ENCODE measurements around the gene LRRC31. TPM values are rescaled to one million over a fixed set of nuclear protein-coding genes. Genes with fewer than 3 reads are reported as not detected.

Gene LRRC31
- polyA plus RNA-seq, 2 donors, result not detected

DNA sequence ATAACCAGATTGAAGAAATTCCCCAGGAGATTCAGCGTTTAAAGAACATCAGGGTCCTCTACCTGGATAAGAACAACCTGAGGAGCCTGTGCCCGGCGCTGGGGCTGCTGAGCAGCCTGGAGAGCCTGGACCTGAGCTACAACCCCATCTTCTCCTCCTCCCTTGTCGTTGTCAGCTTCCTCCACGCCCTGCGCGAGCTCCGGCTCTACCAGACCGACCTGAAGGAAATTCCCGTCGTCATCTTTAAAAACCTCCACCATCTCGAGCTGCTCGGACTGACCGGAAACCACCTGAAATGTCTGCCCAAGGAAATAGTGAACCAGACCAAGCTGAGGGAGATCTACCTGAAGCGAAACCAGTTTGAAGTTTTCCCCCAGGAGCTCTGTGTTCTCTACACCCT, 47.6 kb downstream of the LRRC31 start:
- H3K27me3 ChIP-seq (ENCODE audit: control insufficient read depth in 1 of 2, insufficient read depth in 2 of 2, low read length in 2 of 2), result peaks cover 0 to 2% of the 10 kb centered on the region in 2 donors
- no peaks in the 10 kb centered on the region for H3K9me3 ChIP-seq (ENCODE audit: control insufficient read depth in 2 of 2, insufficient read depth in 1 of 2, low read depth in 1 of 2, low read length in 1 of 2)
- no peaks in the 10 kb centered on the region for H3K36me3 ChIP-seq (ENCODE audit: control insufficient read depth in 2 of 2, insufficient read depth in 2 of 2, low read length in 1 of 2)
- 93 to 94% methylated on average over 15 of the region's 15 CpGs for WGBS, 2 donors
- H3K27ac ChIP-seq (ENCODE audit: low read depth in 2 of 2, low read length in 1 of 2), result no peak overlapping the region
- H3K4me3 ChIP-seq (ENCODE audit: low read depth in 1 of 2, low read length in 2 of 2), result no peak overlapping the region
- no peaks in the 10 kb centered on the region for H3K4me1 ChIP-seq (ENCODE audit: control insufficient read depth in 2 of 2, insufficient read depth in 2 of 2, low read length in 1 of 2)

DNA sequence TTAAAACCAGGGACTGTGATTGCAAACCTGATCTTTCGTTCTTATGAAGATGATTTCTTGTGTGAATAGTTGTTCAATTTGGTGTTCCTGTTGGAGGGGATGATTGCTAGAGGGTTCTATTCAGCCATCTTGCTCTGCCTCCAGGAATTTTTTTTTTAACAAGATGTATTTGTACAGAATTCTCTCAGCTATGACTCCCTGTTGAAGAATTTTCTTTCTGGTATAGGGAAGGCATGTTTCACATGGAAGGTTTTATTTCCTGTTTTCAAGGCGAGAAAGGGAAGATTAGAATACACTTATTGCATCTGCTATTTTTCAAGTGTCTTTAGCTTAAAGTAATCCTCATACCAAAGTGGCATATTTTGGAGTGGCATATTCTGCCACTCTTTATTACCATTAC, 51.4 kb downstream of the LRRC31 start:
- Histone ChIP-seq H3K36me3 (ENCODE audit: control insufficient read depth in 2 of 2, insufficient read depth in 2 of 2, low read length in 1 of 2) (no peaks in the 10 kb centered on the region), H3K4me1 (ENCODE audit: control insufficient read depth in 2 of 2, insufficient read depth in 2 of 2, low read length in 1 of 2) (peaks cover 0 to 5% of the 10 kb centered on the region in 2 donors), H3K27ac (ENCODE audit: low read depth in 2 of 2, low read length in 1 of 2) (no peak overlapping the region), H3K4me3 (ENCODE audit: low read depth in 1 of 2, low read length in 2 of 2) (no peak overlapping the region), H3K9me3 (ENCODE audit: control insufficient read depth in 2 of 2, insufficient read depth in 1 of 2, low read depth in 1 of 2, low read length in 1 of 2) (no peaks in the 10 kb centered on the region), H3K27me3 (ENCODE audit: control insufficient read depth in 1 of 2, insufficient read depth in 2 of 2, low read length in 2 of 2) (peaks cover 0 to 2% of the 10 kb centered on the region in 2 donors)
- 84% methylated on average over 2 of the region's 2 CpGs for WGBS, 2 donors

DNA sequence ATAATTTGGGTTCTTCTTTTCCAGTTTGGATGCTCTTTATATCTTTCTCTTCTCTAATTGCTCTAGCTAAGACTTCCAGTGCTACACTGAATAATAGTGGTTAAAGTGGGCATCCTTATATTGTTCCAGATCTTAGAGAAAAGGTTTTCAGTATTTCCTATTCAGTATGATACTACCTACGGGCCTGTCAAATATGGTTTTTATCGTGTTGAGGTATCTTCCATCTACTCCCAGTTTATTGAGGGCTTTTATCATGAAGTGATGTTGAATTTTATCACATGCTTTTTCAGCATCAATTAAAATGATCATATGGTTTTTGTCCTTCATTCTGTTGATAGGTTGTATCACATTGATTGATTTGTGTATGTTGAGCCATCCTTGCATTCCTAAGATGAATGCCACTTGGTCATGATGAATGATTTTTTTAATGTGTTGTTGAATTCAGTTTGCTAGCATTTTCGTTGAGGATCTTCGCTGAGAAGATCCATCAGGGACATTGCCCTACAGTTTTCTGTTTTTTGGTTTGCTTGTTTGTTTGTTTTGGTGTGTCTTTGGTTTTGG, 54.1 kb downstream of the LRRC31 start:
- H3K9me3 ChIP-seq (ENCODE audit: control insufficient read depth in 2 of 2, insufficient read depth in 1 of 2, low read depth in 1 of 2, low read length in 1 of 2), result no peaks in the 10 kb centered on the region
- peaks cover 0 to 2% of the 10 kb centered on the region in 2 donors for H3K27me3 ChIP-seq (ENCODE audit: control insufficient read depth in 1 of 2, insufficient read depth in 2 of 2, low read length in 2 of 2)
- 91 to 93% methylated on average over 4 of the region's 4 CpGs for WGBS, 2 donors
- no peaks in the 10 kb centered on the region for H3K36me3 ChIP-seq (ENCODE audit: control insufficient read depth in 2 of 2, insufficient read depth in 2 of 2, low read length in 1 of 2)
- peaks cover 0 to 5% of the 10 kb centered on the region in 2 donors for H3K4me1 ChIP-seq (ENCODE audit: control insufficient read depth in 2 of 2, insufficient read depth in 2 of 2, low read length in 1 of 2)
- no peak overlapping the region for H3K4me3 ChIP-seq (ENCODE audit: low read depth in 1 of 2, low read length in 2 of 2)
- no peak overlapping the region for H3K27ac ChIP-seq (ENCODE audit: low read depth in 2 of 2, low read length in 1 of 2)

DNA sequence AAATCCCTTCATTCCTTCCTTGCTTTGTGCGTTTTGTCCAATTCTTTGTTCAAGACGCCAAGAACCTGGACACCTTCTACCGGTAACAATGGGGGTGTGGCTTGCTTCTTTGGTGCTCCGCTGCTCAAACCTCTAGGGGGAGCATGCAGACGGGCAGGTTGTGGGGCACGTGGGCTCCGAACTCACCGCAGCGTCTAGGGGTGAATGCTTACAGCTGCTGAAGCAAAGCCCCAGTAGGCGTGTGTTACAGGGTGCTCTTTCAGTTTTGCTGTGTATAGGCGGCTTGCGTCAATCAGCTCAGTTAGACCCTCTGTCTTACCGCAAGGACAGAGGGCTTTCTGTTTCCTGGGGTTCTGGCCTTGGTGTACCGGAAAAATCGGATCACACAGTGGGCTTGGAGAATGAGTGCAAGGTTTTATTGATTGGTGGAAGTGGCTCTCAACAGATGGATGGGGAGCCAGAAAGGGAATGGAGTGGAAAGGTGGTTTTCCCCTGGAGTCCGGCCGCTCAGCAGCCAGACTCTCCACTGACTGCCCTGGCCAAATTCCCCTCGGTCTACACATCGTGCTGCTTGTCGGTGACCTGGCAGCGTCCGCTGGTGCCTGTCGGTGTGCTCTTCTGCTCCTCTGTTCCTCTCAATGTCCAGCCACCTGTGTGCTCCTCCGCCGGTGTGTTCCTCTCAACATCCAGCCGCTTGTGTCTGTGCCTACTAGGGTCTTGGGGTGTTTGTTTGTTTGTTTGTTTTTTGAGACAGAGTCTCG, 55.8 kb downstream of the LRRC31 start:
- peaks cover 0 to 5% of the 10 kb centered on the region in 2 donors for H3K4me1 ChIP-seq (ENCODE audit: control insufficient read depth in 2 of 2, insufficient read depth in 2 of 2, low read length in 1 of 2)
- peaks cover 0 to 2% of the 10 kb centered on the region in 2 donors for H3K27me3 ChIP-seq (ENCODE audit: control insufficient read depth in 1 of 2, insufficient read depth in 2 of 2, low read length in 2 of 2)
- H3K27ac ChIP-seq (ENCODE audit: low read depth in 2 of 2, low read length in 1 of 2), result peak overlapping the region in 1 of 2 donors; percentile 18
- WGBS, 2 donors, result 61 to 64% methylated on average over 27 of the region's 27 CpGs
- H3K9me3 ChIP-seq (ENCODE audit: control insufficient read depth in 2 of 2, insufficient read depth in 1 of 2, low read depth in 1 of 2, low read length in 1 of 2), result no peaks in the 10 kb centered on the region
- no peaks in the 10 kb centered on the region for H3K36me3 ChIP-seq (ENCODE audit: control insufficient read depth in 2 of 2, insufficient read depth in 2 of 2, low read length in 1 of 2)
- peak overlapping the region; percentile 3 to 24 for H3K4me3 ChIP-seq (ENCODE audit: low read depth in 1 of 2, low read length in 2 of 2)

DNA sequence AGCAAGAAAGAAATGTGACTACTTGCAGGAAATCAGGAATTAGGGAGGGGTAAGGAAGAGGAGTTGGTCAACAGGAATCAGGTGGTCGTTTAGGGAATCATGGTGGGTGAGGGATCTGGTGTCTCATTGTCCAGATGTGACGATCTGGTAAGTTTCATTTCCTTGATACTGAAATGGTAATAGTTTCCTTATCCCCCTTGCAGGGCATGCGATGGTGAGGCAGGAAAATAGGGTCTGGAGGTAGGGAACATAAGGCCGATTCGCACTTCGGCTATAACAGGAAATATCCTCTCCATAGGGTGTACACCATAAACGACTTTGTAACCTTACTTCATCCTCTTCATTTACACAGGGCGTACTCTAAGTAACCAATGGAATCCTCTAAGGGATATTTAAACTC, 56.5 kb downstream of the LRRC31 start:
- 47 to 60% methylated on average over 8 of the region's 8 CpGs for WGBS, 2 donors
- H3K27ac ChIP-seq (ENCODE audit: low read depth in 2 of 2, low read length in 1 of 2), result no peak overlapping the region

DNA sequence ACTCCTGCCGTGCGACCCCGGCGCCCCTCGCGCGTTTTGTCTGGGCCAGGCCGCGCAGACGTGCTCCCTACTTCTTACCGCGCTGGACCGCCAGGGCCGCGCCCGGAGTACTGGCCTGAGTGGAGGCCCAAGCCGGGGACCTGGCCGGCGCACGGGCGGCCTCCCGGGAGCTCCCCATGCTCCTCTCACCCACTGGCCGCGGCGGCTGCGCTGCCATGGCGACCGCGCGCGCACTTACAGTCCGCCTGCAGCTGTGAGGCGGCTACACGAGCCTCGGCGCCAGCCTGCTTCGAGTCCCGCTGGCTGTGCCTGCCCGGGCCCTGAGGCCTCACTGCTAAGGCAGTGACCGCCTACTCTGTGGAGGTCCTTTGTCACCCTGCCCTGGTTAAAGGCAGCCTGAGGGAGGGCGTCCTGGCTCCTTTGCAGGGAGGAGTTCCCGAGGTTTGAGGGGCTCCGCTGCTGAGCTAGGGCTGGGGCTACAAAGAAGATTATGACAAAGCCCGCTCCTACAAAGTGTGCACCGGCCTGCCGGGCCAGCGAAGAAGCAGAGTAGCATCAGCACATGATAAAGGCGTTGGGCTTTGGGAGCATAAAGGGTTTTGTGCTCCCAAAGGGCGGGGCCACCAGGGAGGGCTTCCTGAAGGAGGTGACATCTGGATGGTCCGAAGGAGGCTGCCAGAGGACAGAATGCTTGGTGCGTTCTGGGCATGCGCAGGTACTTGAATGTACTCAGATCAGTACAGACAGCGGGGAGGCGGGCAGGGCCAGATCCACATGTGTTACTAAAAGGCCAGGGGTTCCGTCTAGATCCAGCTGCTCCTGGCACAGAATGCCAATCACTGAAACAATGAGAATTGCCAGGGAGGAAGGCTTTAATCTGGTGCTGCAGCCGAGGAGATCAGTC, 57.2 kb downstream of the LRRC31 start, which contains the start of the genes LRRC34 and LRRIQ4:
Gene LRRC34 (minus strand): TSS at position 573 of the 904 bp plus-strand sequence. CDS start 356 bp downstream, at position 217.
Gene LRRIQ4 (plus strand): TSS at position 539 of the 904 bp plus-strand sequence. CDS start 9,052 bp downstream, outside the sequence.
- H3K27me3 ChIP-seq (ENCODE audit: control insufficient read depth in 1 of 2, insufficient read depth in 2 of 2, low read length in 2 of 2), result no peaks in the 10 kb centered on the region
- no peaks in the 10 kb centered on the region for H3K9me3 ChIP-seq (ENCODE audit: control insufficient read depth in 2 of 2, insufficient read depth in 1 of 2, low read depth in 1 of 2, low read length in 1 of 2)
- H3K4me3 ChIP-seq (ENCODE audit: low read depth in 1 of 2, low read length in 2 of 2), result peak within 1 kb of the TSS; percentile 51 to 58
- H3K36me3 ChIP-seq (ENCODE audit: control insufficient read depth in 2 of 2, insufficient read depth in 2 of 2, low read length in 1 of 2), result no peaks in the 10 kb centered on the region
- H3K4me1 ChIP-seq (ENCODE audit: control insufficient read depth in 2 of 2, insufficient read depth in 2 of 2, low read length in 1 of 2), result peaks cover 0 to 5% of the 10 kb centered on the region in 2 donors
- 5 to 8% methylated on average over 48 to 56 of the region's 56 CpGs for WGBS, 2 donors
- H3K27ac ChIP-seq (ENCODE audit: low read depth in 2 of 2, low read length in 1 of 2), result peak within 1 kb of the TSS; percentile 22 to 42

More for the DNA sequence above, 56.5 kb downstream of the LRRC31 start:
- Histone ChIP-seq H3K36me3 (ENCODE audit: control insufficient read depth in 2 of 2, insufficient read depth in 2 of 2, low read length in 1 of 2) (no peaks in the 10 kb centered on the region), H3K27me3 (ENCODE audit: control insufficient read depth in 1 of 2, insufficient read depth in 2 of 2, low read length in 2 of 2) (peaks cover 0 to 2% of the 10 kb centered on the region in 2 donors), H3K4me1 (ENCODE audit: control insufficient read depth in 2 of 2, insufficient read depth in 2 of 2, low read length in 1 of 2) (peaks cover 0 to 5% of the 10 kb centered on the region in 2 donors), H3K9me3 (ENCODE audit: control insufficient read depth in 2 of 2, insufficient read depth in 1 of 2, low read depth in 1 of 2, low read length in 1 of 2) (no peaks in the 10 kb centered on the region), H3K4me3 (ENCODE audit: low read depth in 1 of 2, low read length in 2 of 2) (peak overlapping the region in 1 of 2 donors; percentile 24)

DNA sequence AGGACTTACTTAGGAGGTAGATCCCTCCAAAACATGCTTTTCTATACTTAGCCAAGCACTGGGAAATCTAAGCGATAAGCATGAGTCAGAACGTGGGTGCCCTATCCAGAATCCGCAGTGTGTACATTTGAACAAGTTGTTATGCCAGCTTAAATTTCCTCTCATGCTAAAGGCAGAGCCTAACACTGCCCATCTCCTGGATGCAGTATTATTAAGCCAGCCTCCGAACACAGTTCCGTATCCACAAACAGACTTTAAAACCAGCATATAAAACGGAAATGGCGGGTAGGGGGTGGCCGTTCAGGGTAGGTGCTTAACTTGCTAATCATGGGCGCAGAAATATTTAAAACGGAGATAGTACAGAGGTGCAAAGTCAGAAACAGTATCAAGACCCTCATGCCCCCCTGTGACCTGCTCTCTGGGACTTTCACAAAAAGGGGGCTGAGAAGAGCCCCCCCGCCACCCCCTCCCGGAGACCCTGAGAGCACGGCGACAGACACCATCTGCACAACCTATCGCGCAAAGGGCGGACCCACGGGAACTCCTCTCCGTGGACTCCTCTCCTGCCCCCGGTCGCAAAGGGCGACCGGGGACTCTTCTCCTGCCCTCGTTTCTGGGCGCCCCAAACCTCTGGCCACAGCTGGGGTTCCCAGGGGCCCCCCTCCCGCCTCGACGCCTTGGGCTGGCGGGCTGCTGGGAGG, 58.0 kb downstream of the LRRC31 start:
- Histone ChIP-seq H3K9me3 (ENCODE audit: control insufficient read depth in 2 of 2, insufficient read depth in 1 of 2, low read depth in 1 of 2, low read length in 1 of 2) (no peaks in the 10 kb centered on the region), H3K27ac (ENCODE audit: low read depth in 2 of 2, low read length in 1 of 2) (peak overlapping the region; percentile 22 to 42), H3K27me3 (ENCODE audit: control insufficient read depth in 1 of 2, insufficient read depth in 2 of 2, low read length in 2 of 2) (no peaks in the 10 kb centered on the region), H3K4me3 (ENCODE audit: low read depth in 1 of 2, low read length in 2 of 2) (peak overlapping the region; percentile 51 to 58), H3K4me1 (ENCODE audit: control insufficient read depth in 2 of 2, insufficient read depth in 2 of 2, low read length in 1 of 2) (peaks cover 0 to 5% of the 10 kb centered on the region in 2 donors), H3K36me3 (ENCODE audit: control insufficient read depth in 2 of 2, insufficient read depth in 2 of 2, low read length in 1 of 2) (no peaks in the 10 kb centered on the region)
- WGBS, 2 donors, result 3% methylated on average over 29 of the region's 29 CpGs

DNA sequence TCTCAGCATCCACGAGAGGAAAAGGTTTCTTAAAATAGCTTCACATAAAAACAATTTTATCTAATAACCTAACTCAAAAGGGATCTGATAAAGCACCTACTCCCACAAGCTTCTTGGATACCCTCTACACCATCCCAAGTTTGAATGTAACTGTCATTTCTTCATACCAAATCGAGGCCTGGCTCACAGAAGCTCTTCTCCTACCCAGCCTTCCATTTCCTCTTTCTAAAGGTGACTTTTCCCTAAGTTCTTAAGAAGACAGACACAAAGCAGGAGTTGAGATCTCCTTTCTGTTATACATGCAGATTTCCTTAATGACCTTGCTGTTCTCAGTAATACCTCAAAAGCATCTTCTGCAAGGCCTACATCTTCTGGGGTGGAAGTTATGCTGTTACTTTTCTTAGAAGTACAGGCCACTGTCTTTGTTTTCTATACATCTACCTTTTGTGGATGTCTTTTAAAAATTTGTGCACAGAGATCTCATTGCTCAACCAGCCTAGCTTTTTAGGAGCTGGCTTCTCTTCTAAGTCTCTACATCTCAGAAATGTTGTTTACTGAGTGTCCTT, 60.4 kb downstream of the LRRC31 start:
- no peaks in the 10 kb centered on the region for H3K27me3 ChIP-seq (ENCODE audit: control insufficient read depth in 1 of 2, insufficient read depth in 2 of 2, low read length in 2 of 2)
- no peak overlapping the region for H3K27ac ChIP-seq (ENCODE audit: low read depth in 2 of 2, low read length in 1 of 2)
- 54 to 56% methylated on average over 2 of the region's 2 CpGs for WGBS, 2 donors
- H3K4me3 ChIP-seq (ENCODE audit: low read depth in 1 of 2, low read length in 2 of 2), result no peak overlapping the region
- H3K4me1 ChIP-seq (ENCODE audit: control insufficient read depth in 2 of 2, insufficient read depth in 2 of 2, low read length in 1 of 2), result peaks cover 0 to 5% of the 10 kb centered on the region in 2 donors
- H3K9me3 ChIP-seq (ENCODE audit: control insufficient read depth in 2 of 2, insufficient read depth in 1 of 2, low read depth in 1 of 2, low read length in 1 of 2), result no peaks in the 10 kb centered on the region
- H3K36me3 ChIP-seq (ENCODE audit: control insufficient read depth in 2 of 2, insufficient read depth in 2 of 2, low read length in 1 of 2), result no peaks in the 10 kb centered on the region

Measured in esophagus (tissue), 2 donors.